ENCODE results near the gene CELF1.

CELF1 gene

GRCh38 chr11:47478651-47479329 lies 74.1 kb downstream of the CELF1 start:
- DNase-seq = no peak

DNA sequence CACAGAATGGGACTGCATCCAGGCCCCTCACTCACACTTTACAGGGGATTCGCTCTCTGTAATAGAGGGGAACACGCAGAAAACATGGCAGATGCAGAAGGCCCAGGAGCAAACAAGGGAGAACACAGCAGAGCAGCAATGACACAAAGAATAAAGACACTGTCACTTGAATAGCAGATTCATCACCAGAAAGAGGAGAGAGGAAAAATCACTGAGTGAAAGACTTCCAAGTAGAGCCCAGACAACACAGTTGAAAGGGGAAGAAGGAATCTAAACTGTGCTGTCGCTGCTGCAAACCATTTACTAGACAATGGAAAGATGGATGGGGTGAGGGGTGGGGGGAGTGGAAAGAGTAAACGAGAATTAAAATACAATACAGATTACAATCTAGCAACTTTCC lies 75.2 kb downstream of the CELF1 start:
- no peak for DNase-seq

GRCh38 chr11:47477323-47477722 lies 75.6 kb downstream of the CELF1 start:
- no peak for DNase-seq

DNA sequence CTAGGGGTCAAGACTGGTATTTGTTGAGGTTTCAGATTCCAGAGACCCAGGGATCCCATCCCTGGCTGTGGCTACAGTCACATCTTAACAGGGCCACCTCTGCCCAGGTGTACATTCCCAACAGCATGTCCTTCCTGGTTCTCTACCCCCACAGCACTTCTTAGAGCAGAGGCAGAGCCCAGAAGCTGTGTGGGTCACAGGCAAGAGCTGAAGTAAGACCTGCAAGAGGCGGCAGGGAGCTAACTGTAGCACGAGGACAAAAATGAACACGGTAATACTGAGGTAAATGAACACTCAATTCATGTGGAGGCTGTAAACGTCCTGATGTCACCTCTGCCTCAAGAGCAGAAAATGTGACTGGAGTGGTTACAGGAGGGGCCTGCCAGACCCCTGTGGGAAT lies 82.3 kb downstream of the CELF1 start:
- DNase-seq = no peak

GRCh38 chr11:47469361-47470179 lies 83.4 kb downstream of the CELF1 start:
- no peak for DNase-seq

- no peak for DNase-seq
These were observed 84.2 kb downstream of the CELF1 start for GRCh38 chr11:47468598-47469214.

DNA sequence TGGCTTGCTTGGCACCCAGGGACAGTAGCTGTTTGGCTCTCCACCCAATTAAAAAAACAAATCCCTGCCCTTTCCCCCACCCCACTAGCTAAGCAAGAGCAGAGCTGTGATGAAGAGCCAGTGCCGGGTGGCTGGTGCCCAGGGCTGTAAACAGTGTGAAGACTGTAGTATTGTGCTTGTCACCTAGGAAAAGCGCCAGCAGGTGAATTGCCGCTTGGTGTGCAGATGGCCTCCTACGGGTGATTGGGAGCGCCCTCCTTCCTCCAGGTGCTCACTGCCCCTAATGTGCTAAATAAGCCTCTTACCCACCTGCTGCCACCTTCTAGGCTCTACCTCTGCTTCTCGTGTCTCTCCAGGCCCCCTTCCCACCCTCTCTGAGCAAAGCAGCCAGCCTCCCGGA lies 85.6 kb downstream of the CELF1 start:
- DNase-seq = no peak

DNA sequence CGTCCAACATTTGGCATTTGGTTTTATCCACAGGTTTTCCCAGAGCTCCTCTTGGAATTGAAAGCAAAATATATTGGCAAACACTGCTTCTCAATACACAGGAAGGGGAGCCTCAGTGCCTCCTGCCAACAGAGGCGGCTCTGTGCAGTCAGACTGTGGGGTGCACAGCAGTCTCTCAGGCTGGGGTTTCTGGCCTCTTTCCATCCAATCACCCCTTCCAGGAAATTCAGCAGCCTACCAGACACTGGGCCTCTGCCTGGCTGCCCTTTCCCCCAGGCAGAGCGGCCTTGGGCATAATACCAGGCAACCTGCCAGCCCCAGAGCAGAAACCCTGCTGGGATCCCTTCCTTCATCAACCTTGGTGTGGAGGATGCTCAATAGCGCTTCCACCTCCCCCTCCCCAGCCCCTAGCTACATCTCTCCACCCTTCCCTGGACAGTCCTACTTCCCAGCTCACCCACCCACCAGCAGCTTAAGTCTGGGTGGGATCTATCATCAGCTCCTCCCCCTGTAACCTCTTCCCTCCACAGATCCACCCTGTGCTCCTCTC lies 86.2 kb downstream of the CELF1 start:
- DNase-seq = no peak

DNA sequence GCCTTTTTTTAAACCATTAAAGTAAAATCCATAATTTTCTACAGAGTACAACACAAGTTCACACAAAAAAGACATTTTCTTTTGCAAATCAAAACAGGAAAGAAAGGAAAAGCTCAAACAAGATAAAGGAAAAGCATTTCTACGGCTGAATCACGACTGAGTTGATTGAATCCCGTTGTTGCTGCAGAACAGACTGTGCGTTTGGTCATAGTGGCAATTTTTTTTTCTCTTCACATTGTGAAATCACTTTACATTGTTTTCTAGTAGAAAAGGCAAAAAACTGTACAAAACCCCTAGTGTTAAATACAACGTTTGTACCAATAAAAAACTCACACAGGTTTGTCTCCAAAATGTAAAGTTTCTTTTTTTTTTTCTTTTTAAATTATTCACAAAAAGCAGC lies 86.7 kb downstream of the CELF1 start:
- no peak for DNase-seq

- no peak for DNase-seq
These were observed 88.4 kb downstream of the CELF1 start for GRCh38 chr11:47464483-47464882.

DNA sequence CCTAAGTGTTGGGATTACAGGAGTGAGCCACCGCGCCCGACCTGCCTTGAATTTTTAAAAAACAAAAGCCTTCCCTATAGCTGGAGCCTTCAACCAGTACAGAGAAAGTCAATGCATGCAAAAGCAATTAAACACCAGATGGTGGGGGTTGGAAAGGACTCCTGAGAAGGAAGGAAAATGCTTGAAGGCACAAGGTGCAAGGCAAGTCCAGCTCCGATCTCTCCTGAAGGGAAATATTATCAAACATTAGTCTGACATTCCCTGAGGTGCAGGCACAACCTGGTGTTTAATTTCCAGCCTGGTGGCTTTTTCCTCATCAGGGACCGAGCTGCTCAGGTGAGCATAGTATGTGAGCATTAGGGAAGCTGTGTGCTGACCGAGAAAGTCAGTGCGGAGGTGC lies 91.1 kb downstream of the CELF1 start:
- no peak for DNase-seq

GRCh38 chr11:47460571-47461235 lies 92.2 kb downstream of the CELF1 start:
- no peak for DNase-seq

GRCh38 chr11:47454258-47454671 lies 98.7 kb downstream of the CELF1 start:
- peak; percentile 71 for DNase-seq

DNA sequence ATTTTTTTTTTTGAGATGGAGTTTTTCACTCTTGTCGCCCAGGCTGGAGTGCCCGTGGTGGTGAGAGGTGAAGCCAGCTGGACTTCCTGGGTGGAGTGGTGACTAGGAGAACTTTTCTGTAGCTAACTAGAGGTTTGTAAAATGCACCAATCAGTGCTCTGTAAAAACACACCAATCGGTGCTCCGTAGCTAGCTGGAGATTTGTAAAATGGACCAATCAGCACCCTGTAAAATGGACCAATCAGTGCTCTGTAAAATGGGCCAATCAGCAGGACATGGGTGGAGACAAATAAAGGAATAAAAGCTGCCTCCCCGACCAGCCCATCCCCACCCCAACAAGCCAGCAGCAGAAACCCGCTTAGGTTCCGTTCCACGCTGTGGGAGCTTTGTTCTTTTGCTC lies 99.6 kb downstream of the CELF1 start:
- DNase-seq = no peak

GRCh38 chr11:47451990-47452389 lies 100.9 kb downstream of the CELF1 start:
- DNase-seq = no peak

DNA sequence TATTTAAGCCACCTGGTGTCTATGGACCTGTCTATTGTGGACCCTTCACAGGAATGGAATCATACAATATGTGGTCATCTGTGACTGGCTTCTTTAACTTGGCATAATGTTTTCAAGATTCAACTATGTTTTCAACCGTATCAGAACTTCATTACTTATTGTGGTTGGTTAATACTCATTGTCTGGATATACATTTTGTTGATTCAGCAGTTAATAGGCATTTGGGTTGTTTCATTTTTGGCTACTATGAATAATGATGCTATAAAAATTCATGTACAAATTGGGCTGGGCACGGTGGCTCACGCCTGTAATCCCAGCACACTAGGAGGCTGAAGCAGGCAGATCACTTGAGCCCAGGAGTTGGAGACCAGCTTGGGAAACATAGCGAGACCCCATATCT lies 101.5 kb downstream of the CELF1 start:
- DNase-seq = no peak

GRCh38 chr11:47449541-47449940 lies 103.4 kb downstream of the CELF1 start:
- DNase-seq = no peak

DNA sequence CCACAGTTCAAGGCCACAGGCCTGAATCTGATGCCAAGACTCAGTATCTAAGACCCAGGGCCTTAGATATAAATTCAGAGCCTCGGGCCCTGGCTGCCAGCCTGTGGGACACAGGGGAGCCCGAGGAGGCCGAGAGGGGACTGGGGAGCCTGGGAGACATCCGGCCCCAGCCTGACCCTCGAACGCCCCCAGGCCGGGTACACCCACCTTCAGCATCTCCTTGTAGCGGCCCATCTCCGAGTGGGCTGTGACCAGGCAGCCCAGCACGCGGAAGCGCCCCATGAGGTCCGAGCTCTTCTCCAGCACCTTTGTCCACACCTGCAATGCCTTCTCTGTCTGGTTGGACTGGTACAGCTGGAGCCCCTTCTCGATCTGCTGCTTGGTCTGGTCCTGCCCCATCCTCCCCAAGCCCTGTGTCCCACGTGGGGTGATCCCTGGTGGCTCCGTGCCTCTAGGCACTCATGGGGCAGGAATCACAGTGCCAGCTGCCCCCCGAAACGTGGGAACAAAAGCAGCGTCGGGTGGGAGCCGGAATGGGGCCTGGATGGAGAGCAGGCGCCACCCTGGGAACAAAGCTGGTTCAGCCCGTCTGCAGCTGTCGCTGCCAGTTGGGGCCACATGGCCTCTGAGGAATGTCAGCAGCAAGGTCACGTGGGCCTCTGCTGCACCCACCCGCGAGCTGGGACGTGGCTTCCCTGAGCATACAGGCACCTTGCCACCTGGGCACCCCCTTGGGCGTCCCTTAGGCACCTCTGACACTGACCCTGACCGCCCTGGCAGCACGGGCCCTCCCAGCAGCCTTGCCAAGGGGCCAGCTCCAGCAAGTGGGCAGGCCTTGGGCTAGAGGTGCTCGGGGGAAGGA lies 104.1 kb downstream of the CELF1 start, which contains the start of gene RAPSN:
TSS of gene RAPSN (minus strand) at position 571 of the 862 bp plus-strand sequence. CDS start at position 399, 172 bp downstream.
- no peak for DNase-seq

DNA sequence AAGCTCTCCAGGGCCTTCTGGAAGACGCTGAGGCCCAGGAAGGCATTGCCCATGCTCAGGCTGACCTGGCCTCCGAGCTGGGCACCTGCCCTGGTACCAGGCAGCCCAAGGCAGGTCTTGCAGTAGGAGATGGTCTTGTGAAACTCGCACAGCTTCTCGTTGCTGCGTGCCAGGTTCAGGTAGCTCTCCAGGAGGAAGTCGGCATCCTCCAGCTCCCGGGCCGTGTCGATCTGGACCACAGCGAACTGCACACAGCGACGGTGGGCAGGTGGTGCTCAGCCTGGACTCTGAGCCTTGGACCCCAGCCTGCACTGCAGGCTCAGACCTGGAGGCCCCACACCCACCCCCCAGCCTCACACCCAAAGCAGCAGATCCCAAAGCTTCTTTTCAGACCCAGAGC lies 105.0 kb downstream of the CELF1 start:
- no peak for DNase-seq

- DNase-seq = no peak
These were observed 106.1 kb downstream of the CELF1 start for GRCh38 chr11:47446833-47447232.

DNA sequence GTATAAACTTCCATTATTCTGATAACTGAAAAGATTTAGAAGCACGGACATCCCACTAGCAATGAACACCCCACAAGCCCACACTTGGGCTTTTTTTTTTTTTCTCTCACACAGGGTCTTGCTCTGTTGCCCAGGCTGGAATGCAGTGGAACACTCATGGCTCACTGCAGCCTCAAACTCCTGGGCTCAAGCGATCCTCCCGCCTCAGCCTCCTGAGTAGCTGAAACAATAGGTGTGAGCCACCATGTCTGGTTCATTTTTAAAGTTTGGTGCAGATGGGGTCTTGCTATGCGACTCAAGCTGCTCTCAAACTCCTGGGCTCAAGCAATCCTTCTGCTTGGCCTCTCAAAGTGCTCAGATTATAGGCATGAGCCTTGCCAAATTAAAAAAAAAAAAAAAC lies 107.1 kb downstream of the CELF1 start:
- no peak for DNase-seq

DNA sequence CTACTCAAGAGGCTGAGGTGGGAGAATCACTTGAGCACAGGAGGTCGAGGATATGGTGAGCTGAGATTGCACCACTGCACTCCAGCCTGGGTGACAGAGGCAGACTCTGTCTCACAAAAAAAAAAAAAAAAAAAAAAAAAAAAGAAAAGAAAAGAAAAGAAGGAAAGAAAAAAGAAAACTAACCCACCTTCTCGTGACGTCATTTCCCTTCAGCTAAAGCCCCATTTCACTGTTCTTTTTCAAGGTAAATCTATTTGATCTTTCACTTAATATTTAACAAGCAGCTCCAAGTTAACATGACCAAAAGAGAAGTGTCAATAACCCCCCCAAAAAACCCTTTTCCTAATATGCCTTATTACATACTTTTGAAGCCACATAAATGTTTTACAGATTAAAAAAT lies 109.1 kb downstream of the CELF1 start:
- DNase-seq = no peak
